HG03025 (cell line): ENCODE results near the gene RBM12.
A peak's percentile ranks its signal among the peaks of the same experiment; 100 is the strongest.
"Not testable (repeated sequence)": the region's sequence is repeated elsewhere in the genome, so short reads cannot be mapped to it uniquely, and the experiment has no call there.

Source experiments
- ATAC-seq: cut with Tn5 transposase; IDR thresholded peaks from one replicate; pipeline ENCODE4 v1.9.1; 2021; ENCODE audit warnings: mild to moderate bottlenecking, moderate library complexity; ENCODE audit not compliant: unreplicated experiment, low FRiP score

RBM12 gene

DNA sequence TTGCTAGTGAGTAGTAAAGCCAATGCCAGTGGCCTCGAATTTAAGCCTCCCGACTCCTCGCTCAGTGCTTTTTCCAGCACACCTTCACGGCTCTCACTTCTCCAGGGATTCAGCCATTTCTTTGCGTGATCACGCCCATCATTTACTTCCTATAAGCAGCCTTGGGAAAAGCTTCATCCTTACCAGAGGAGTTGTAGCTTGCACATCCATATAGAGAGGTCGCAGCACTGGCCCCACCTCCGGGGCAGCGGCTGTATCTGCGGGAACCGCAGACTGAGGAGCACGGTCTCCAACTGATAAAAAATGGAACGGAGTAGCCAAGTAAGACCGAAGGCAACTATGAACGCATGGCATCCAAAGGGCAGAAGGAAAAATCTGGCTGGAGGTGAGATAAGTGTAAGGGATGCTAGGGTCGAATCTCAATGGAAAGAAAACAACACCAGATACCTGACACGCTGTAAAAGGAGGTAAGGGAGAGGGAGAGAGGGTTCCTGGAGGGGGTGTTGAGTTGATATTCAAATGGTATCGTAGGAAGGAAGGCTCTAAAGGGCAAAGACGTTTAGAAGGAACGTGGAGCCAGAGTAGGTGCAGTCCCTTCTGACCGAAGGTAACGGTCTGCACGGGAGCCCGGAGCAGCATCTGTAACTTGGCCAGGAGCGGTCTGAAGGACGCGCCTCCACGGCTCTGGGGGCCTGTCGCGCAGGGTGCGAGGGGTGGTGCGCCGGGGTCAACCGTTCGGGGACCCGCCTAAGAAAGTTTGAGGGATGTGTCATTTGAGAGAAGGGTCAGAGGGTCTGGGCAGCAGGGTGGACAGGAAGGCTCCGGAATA, 33.8 kb upstream of the RBM12 start:
- peak; percentile 23 for ATAC-seq

DNA sequence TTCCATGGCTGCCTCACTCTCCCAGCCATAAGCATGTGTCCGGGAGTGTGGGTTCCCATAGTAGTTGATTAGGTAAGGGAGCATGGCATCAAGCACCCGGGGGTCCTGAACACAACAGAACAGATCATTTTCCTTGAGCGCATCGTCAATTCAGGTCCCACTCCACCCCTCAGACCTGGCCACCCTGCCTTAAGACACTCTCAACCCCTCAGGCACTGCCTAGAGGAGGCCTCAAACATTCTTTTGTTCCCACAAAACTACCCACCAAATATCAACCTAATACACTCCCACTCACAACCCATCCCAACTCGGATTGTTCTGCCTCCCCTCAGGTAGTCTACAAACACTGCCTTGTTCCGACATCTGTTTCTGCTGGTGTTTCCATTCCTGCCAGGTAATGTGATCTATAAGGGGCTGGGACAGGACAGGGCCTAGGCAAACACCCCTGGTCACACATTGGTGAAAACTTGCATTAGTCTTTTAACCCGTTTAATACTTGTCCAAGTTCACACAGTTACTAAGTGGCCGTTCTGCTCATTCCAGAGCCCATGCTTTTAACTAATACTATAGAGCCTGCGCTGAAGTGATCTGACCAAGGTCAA, 33.1 kb upstream of the RBM12 start:
- ATAC-seq: no peak

DNA sequence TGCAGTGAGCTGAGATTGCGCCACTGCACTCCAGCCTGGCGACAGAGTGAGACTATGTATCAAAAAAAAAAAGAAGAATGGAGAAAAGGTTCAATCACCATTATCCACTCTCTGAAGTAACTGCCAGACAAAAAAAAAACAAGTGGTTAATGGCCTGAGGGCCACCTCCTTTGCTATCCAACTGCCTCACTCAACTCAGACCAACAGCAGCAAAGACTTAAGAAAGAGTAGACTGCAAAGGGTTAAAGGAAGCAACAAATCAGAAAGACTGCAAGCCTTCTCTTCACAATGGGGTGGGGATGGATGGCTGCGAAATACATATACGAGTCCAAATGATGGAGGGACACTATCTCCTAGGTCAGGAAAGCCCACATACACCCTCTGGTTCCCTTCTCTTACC, 31.3 kb upstream of the RBM12 start:
- ATAC-seq: no peak

DNA sequence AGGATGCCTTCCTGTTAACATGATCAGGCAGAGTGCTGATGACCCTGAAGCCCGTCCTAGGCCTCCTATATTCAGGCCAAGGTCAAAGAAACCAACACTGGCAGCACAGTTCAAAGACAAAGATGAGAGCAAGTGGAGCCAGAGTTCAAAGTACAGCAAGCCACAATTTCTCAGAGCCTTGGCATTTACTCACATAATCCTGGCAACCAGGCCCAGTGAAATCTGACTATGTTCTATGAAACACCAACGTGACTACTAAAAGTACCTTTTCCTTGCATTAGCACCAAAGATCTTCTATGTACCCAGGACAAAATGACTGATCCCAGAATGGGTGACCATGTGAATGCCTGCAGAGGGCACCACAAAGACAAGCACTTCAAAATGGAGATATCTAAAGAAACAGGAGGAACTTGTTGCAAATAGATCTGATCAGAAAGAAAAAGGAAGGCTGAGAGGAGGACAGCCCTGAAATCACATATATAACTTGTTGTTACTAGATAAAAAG, 30.6 kb upstream of the RBM12 start:
- no peak for ATAC-seq

- no peak for ATAC-seq
These were observed 25.6 kb upstream of the RBM12 start for GRCh38 chr20:35690265-35690664.

DNA sequence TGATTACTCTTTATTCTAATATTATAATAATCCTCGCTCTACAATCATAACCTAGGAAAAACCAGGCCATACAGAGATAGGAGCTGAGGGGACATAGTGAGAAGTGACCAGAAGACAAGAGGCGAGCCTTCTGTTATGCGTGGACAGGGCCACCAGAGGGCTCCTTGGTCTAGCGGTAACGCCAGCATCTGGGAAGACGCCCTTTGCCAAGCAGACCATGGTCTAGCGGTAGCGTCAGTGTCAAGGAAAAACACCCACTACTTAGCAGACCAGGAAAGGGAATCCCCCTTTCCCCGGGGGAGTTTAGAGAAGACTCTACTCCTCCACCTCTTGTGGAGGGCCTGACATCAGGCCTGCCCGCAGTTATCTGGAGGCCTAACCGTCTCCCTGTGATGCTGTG, 22.2 kb upstream of the RBM12 start:
- not testable (repeated sequence) for ATAC-seq

DNA sequence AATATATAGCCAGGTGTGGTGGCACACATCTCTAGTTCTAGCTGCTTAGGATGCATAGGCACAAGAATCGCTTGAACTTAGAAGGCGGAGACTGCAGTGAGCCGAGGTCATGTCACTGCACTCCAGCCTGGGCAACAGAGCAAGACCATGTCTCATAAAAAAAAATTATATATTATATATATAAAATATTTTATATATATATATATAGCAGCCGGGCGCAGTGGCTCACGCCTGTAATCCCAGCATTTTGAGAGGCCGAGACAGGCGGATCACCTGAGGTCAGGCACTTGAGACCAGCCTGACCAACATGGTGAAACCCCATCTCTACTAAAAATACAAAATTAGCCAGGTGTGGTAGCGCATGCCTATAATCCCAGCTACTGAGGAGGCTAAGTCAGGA, 20.7 kb upstream of the RBM12 start:
- not testable (repeated sequence) for ATAC-seq

GRCh38 chr20:35681960-35682359, 17.3 kb upstream of the RBM12 start:
- ATAC-seq: no peak

DNA sequence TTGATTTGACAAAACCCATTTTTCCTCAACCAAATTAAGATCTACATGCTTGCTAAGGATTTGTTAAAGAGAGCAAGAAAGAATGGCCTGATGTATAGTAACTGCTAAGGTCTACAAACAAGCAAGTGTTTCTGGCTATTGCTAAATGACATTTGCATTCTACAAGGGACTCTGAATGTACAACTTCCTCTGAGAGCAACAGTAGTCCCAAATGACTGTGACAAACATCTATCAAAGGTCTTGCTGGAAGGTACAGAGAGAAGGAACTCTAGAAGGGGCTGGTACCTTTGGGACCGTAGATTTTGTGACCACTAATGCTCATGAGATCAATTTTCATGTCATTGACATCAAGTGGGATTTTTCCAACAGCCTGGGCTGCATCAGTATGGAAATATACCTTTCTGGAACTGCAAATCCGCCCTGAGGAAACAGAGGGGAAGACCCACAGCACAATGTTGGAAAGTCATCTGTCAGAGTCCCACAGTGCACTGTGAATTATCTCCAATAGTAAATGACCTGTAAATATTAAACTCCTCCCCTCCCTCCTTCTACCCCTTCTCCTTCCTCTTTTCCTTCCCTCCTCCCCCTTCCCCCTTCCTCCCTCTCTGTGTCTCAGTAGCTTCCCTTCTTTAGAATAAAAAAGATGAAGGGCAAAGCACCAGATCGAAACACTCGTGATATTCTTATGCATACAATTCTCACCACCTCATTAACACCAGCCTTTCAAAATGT, 15.9 kb upstream of the RBM12 start:
- no peak for ATAC-seq

DNA sequence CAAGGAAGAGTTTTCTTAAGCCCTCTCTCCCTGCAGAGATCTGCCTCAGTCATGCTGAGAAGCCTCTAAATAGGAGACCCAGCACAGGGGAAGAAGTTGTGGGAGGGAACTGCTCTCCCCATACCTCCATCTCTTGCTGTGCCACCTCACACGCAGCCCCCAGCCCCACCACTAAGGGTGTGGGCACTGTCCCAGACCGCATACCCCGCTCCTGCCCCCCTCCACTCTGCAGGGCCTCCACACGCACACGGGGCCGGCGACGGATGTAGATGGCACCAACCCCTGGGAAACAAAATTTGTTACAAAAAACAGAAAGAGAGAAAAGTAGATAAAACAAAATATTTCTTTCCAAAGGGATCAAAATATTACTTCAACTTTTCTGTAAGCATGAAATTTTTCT, 10.2 kb upstream of the RBM12 start:
- no peak for ATAC-seq

DNA sequence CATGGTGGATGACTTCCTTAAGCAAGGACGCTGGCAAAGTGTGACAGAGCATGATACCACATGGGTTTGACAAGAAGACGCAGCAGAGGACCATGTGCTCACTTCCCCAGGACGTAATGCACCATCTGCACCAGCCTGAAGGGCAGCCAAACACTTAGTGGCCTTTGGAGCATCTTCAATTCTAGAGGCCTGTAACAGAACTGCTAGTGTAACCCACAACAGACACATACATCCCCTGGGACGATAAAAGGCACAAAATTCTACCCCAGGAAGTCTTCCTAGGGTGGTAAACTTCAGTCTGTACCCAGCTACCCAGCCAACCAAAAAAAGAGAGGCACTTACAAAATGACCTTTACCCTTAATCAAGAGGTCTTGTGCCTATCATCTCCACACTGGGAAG, 9.2 kb upstream of the RBM12 start:
- no peak for ATAC-seq

DNA sequence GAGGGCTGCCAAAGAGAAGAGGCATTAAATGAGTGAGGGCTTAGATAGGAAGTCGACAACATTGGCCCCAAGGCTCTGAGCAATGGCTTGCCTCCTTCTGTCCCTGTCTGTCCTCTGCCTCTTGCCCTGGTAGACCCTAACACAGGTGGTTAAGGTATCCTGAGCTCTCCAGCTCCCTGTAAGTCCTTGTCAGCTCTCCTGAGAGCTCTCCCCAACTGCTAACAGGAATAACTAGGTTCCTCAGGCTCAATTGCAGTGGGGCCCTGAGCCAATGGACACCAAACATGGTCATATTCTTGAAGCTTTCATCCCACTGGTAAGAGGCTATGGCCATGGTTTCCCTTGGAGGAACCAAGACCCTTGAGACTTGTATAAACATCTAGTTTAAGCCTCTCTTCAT, 5.0 kb upstream of the RBM12 start:
- no peak for ATAC-seq

GRCh38 chr20:35669221-35669620, 4.5 kb upstream of the RBM12 start:
- no peak for ATAC-seq

DNA sequence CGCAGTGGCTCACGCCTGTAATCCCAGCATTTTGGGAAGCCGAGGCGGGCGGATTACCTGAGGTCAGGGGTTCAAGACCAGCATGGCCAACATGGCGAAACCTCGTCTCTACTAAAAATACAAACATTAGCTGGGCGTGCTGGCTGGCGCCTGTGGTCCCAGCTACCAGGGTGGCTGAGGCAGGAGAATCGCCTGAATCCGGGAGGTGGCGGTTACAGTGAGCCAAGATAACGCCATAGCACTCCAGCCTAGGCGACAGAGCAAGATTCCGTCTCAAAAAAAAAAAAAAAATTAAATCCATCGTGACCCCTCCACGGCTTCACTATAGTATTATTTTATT, 1.2 kb upstream of the RBM12 start:
- ATAC-seq: no peak

DNA sequence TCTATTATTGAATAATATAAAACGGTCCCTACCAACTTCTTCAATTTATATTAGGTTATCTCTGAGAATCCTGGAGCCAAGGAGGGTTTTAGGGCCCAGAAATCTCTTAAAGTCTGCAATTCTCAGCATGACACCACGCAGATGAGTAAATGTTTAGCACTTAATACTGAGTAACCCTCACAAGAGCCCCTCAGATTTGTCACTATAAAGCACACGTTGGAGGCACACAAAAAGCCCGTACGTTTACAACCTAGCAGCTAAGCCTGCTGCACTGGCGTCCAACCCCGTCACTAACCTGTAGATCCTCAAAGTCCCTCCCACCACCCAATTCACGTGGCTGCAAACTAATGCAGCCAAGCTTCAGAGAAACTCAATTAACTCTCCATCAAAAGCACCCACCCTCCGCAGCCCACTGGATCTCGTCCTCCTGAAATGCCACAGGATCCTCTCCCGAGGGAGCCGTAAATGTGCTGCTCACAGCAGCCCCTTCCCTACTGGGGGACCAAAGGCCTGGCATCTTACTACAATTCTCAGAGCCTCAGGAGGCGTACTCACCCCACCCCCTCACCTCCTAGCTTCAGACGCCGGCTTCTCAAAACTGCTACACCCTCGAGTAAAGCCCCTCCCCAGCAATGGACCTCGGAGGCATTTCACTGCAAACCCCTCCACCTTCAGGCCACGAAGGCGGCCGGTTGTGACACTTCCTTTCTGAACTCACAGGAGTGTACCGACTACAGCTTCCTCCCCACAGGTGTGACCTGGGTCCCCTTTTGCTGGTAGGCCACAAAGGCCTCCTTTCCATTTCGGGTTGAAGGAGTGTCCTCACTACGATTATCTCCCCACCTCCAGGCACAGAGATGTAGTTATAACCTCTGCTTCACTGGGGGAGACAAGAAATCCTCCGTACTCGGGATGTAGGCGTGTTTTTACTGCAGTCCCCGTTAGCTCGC, 909 bp downstream of the RBM12 start:
- ATAC-seq: peak; percentile 27

GRCh38 chr20:35662551-35662950, 2.1 kb downstream of the RBM12 start:
- no peak for ATAC-seq

DNA sequence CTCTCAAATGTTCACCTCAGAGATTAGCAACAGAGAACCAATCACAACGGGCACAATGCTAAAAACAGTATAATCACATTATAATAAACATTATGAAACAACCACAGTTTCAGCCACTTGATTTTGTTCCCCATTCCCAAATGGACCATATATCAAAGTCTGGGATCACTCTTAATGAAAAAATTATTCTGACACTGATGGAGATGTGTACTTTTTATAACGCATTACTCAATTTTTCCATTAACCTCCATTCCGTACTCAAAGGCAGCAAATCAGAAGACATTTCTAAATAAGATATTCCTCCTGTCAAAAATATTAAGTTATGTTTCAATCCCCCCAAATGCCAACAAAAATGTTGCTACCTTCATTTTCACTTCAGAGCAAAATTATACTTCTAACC, 2.8 kb downstream of the RBM12 start:
- ATAC-seq: no peak

DNA sequence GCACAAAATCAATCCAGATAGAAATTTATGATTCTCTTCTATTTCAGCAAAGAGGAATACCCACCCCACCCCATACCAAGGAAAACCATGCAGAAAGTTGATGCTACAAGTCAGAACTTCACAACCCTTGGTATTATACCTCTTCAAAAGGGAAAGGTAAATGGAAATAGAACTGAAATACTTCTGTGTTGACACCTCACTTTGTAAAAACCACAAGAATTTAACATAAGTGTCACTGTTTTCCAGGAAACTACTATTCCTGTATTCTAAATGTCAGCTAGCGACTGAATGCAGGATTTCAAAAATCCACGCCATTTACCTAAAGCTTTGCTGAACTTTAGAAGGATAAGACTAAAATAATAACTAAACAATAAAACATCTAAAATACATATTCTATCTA, 3.6 kb downstream of the RBM12 start:
- ATAC-seq: no peak

DNA sequence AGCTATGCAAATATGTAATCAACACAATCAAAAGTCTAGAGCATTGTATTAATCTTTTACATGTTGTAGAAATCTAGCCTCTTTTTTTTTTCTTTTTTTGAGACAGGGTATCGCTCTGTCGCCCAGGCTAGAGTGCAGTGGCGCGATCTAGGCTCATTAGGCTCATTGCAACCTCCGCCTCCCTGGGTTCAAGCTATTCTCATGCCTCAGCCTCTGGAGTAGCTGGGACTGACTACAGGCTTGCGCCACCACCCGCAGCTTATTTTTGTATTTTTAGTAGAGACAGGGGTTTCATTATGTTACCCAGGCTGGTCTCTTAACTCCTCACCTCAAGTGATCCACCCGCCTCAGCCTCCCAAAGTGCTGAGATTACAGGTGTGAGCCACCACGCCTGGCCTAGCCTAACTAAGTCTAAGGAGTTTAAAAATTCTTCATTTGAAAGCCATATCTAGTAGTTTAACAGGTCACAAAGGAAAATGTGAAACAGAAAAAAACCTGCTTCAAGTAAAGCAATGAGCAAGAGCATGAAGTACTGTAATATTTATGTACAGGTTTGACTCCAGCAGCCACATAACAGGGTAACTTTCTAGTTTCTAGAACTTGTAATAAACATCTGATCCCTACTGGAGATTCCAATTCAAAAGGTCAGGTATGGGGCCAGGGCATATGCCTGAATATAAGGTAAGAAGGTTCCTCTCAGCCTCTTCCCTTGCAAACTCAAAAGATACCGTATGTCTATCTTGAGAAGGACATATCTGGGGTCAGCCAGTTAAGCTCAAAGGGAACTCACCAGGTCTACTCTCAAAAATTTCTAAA, 4.4 kb downstream of the RBM12 start:
- ATAC-seq: no peak

GRCh38 chr20:35657271-35657670, 7.4 kb downstream of the RBM12 start:
- ATAC-seq: no peak
